ENCODE results near the gene SOCS6.

GRCh38 chr18:70349316-70349715 lies 60.5 kb downstream of the SOCS6 start:
- TF ChIP-seq EZH2phosphoT487 (IDR thresholded peaks at IDR 0.05; ENCODE audit: unreplicated experiment): no peak
- TF ChIP-seq, protein P1, sequence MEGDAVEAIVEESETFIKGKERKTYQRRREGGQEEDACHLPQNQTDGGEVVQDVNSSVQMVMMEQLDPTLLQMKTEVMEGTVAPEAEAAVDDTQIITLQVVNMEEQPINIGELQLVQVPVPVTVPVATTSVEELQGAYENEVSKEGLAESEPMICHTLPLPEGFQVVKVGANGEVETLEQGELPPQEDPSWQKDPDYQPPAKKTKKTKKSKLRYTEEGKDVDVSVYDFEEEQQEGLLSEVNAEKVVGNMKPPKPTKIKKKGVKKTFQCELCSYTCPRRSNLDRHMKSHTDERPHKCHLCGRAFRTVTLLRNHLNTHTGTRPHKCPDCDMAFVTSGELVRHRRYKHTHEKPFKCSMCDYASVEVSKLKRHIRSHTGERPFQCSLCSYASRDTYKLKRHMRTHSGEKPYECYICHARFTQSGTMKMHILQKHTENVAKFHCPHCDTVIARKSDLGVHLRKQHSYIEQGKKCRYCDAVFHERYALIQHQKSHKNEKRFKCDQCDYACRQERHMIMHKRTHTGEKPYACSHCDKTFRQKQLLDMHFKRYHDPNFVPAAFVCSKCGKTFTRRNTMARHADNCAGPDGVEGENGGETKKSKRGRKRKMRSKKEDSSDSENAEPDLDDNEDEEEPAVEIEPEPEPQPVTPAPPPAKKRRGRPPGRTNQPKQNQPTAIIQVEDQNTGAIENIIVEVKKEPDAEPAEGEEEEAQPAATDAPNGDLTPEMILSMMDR (conservative IDR thresholded peaks at IDR 0.05; ENCODE audit: low read depth in 2 of 2): no peak
- TF ChIP-seq EZH2 (IDR thresholded peaks at IDR 0.05; ENCODE audit: low read depth, unreplicated experiment): no peak
- no peak for TF ChIP-seq POLR2AphosphoS5 (IDR thresholded peaks at IDR 0.05; ENCODE audit: low read depth)
- no peak for TF ChIP-seq JUNB (IDR thresholded peaks at IDR 0.05; ENCODE audit: unreplicated experiment)
- no peak for TF ChIP-seq REST (IDR thresholded peaks at IDR 0.05; ENCODE audit: unreplicated experiment)
- TF ChIP-seq CREB1 (CRISPR knock-in tag; IDR thresholded peaks at IDR 0.05; ENCODE audit: low read depth): no peak
- no peak for TF ChIP-seq ZNF331 (CRISPR knock-in tag; IDR thresholded peaks at IDR 0.05; ENCODE audit: low read depth)
- TF ChIP-seq STAT1 (IDR thresholded peaks at IDR 0.05; ENCODE audit: unreplicated experiment): no peak
- TF ChIP-seq, protein P2, sequence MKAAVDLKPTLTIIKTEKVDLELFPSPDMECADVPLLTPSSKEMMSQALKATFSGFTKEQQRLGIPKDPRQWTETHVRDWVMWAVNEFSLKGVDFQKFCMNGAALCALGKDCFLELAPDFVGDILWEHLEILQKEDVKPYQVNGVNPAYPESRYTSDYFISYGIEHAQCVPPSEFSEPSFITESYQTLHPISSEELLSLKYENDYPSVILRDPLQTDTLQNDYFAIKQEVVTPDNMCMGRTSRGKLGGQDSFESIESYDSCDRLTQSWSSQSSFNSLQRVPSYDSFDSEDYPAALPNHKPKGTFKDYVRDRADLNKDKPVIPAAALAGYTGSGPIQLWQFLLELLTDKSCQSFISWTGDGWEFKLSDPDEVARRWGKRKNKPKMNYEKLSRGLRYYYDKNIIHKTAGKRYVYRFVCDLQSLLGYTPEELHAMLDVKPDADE (IDR thresholded peaks at IDR 0.05): no peak
- TF ChIP-seq ZNF462 (CRISPR knock-in tag; IDR thresholded peaks at IDR 0.05): no peak

Data from GM23338 (cell line).